SK-N-SH (cell line): Measurements from ENCODE around the gene PODNL1. TPM values are rescaled to one million over a fixed set of nuclear protein-coding genes. Genes with fewer than 3 reads are reported as not detected.

ENCODE experiments used
- CTCF ChIA-PET: fragments of 300-600, 350-600 bp; formaldehyde crosslinking; extraction: SDS; loops from one replicate; lab custom pipeline; 2021; lab: Yijun Ruan, JAX
- POLR2A ChIA-PET: fragments of 350-600 bp; sonication (Branson Sonifier 250); formaldehyde crosslinking; extraction: SDS; loops from one replicate; lab custom pipeline; 2020; ENCODE audit warnings: antibody characterized with exemption, inconsistent platforms; lab: Yijun Ruan, JAX
- DNase-seq: peaks from one replicate; pipeline ENCODE4 v3.0.0; 2012
- H2AFZ ChIP-seq: fragments of 200-600 bp; sonication (generic); 2 replicates; pipeline ENCODE4 v1.8.1; 2016; ENCODE audit warnings: antibody characterized with exemption, mild to moderate bottlenecking, low read depth
- H3F3A ChIP-seq: fragments of 200-600 bp; sonication (generic); replicated peaks from 2 replicates; pipeline ENCODE3; 2016; ENCODE audit warnings: antibody characterized with exemption, mild to moderate bottlenecking; ENCODE audit not compliant: insufficient read depth
- H3K27ac ChIP-seq, 2 experiments: fragments of 200-500 bp in 1 of 2; fragments of 200-600 bp in 1 of 2; sonication (Bioruptor generic) in 1 of 2; sonication (generic), shearing (Covaris generic) in 1 of 2; 2 replicates each; pipeline versions ENCODE4 v1.5.1 to v1.6.1; 2014 to 2016; ENCODE audit warnings: low read depth in 2 of 2, inconsistent platforms in 1 of 2, low read length in 1 of 2, mild to moderate bottlenecking in 1 of 2, mixed read lengths in 1 of 2
- H3K27me3 ChIP-seq: fragments of 200-600 bp; sonication (generic), shearing (Covaris generic); 2 replicates; pipeline ENCODE4 v1.6.1; 2016; ENCODE audit warnings: mixed run types; ENCODE audit not compliant: insufficient read depth
- H3K36me3 ChIP-seq, 2 experiments: fragments of 200-500 bp in 1 of 2; fragments of 200-600 bp in 1 of 2; sonication (Bioruptor generic) in 1 of 2; sonication (generic) in 1 of 2; replicated peaks in 1 of 2; 2 replicates each; pipeline versions ENCODE3 to v1.5.1; 2014 to 2016; ENCODE audit warnings: low read length in 1 of 2, mild to moderate bottlenecking in 1 of 2; ENCODE audit not compliant: insufficient read depth in 2 of 2, control insufficient read depth in 1 of 2
- H3K4me1 ChIP-seq, 2 experiments: fragments of 200-500 bp in 1 of 2; fragments of 200-600 bp in 1 of 2; sonication (Bioruptor generic) in 1 of 2; sonication (generic), shearing (Covaris generic) in 1 of 2; 2 replicates each; pipeline versions ENCODE4 v1.5.1 to v1.6.1; 2014 to 2016; ENCODE audit warnings: low read depth in 1 of 2, low read length in 1 of 2, mixed run types in 1 of 2; ENCODE audit not compliant: insufficient read depth in 2 of 2, control insufficient read depth in 1 of 2
- H3K4me2 ChIP-seq: fragments of 200-600 bp; sonication (generic), shearing (Covaris generic); 2 replicates; pipeline ENCODE4 v1.6.1; 2017; ENCODE audit warnings: mixed run types
- H3K4me3 ChIP-seq, 2 experiments: fragments of 200-500 bp in 1 of 2; fragments of 200-600 bp in 1 of 2; sonication (Bioruptor generic) in 1 of 2; sonication (generic), shearing (Covaris generic) in 1 of 2; 2 replicates each; pipeline versions ENCODE4 v1.5.1 to v1.8.1; 2014 to 2016; ENCODE audit warnings: low read depth in 2 of 2, inconsistent platforms in 1 of 2, low read length in 1 of 2, mild to moderate bottlenecking in 1 of 2, mixed read lengths in 1 of 2, moderate library complexity in 1 of 2
- H3K79me2 ChIP-seq: fragments of 200-600 bp; sonication (generic); 2 replicates; pipeline ENCODE4 v1.8.1; 2017; ENCODE audit warnings: mild to moderate bottlenecking; ENCODE audit not compliant: insufficient read depth
- H3K9ac ChIP-seq: fragments of 200-600 bp; sonication (generic); 2 replicates; pipeline ENCODE4 v1.6.1; 2017; ENCODE audit warnings: mixed run types
- H3K9me2 ChIP-seq: fragments of 200-600 bp; sonication (generic); 2 replicates; pipeline ENCODE4 v1.6.1; 2017; ENCODE audit warnings: mixed run types
- H3K9me3 ChIP-seq: fragments of 200-600 bp; sonication (generic); 2 replicates; pipeline ENCODE4 v1.6.1; 2017; ENCODE audit warnings: mixed run types, mild to moderate bottlenecking, moderate library complexity
- H4K20me1 ChIP-seq: fragments of 200-600 bp; sonication (generic); 2 replicates; pipeline ENCODE4 v1.6.1; 2017; ENCODE audit warnings: mild to moderate bottlenecking, mixed run types; ENCODE audit not compliant: insufficient read depth
- CTCF ChIP-seq: fragments of 200-600 bp; sonication (generic); IDR thresholded peaks from 2 replicates; pipeline ENCODE4 v1.6.1; 2017; ENCODE audit warnings: antibody characterized with exemption, mild to moderate bottlenecking, moderate library complexity
- EP300 ChIP-seq, 2 experiments: IDR thresholded peaks; 2 replicates each; pipeline versions ENCODE4 v1.4.0 to v1.6.1; 2012; ENCODE audit warnings: borderline replicate concordance in 1 of 2, low read depth in 1 of 2, low read length in 1 of 2
- MEF2A ChIP-seq: IDR thresholded peaks from 2 replicates; pipeline ENCODE4 v1.4.0; 2012; ENCODE audit warnings: low read depth, borderline replicate concordance
- MXI1 ChIP-seq: IDR thresholded peaks from 2 replicates; pipeline ENCODE4 v1.6.1; 2012; ENCODE audit warnings: mild to moderate bottlenecking, low read depth, low read length, improper control_type of control experiment
- POLR2AphosphoS5 ChIP-seq: IDR thresholded peaks from 2 replicates; pipeline ENCODE4 v1.6.1; 2012; ENCODE audit warnings: low read depth, low read length
- RAD21 ChIP-seq: IDR thresholded peaks from 2 replicates; pipeline ENCODE4 v1.6.1; 2012; ENCODE audit warnings: mild to moderate bottlenecking, low read length
- TCF12 ChIP-seq: IDR thresholded peaks from 2 replicates; pipeline ENCODE4 v1.4.0; 2012
- USF1 ChIP-seq: IDR thresholded peaks from 2 replicates; pipeline ENCODE4 v1.4.0; 2012; ENCODE audit warnings: low read depth, borderline replicate concordance
- USF2 ChIP-seq: fragments of 150-350 bp; IDR thresholded peaks from 2 replicates; pipeline ENCODE4 v1.6.1; 2017; ENCODE audit warnings: antibody characterized with exemption, low read length, low read depth, borderline replicate concordance
- ZBTB33 ChIP-seq: IDR thresholded peaks from 2 replicates; pipeline ENCODE4 v1.4.0; 2012; ENCODE audit warnings: low read depth, borderline replicate concordance
- WGBS: methylation state at CpG from one replicate; pipeline ENCODE4 v1.1.6; 2017; ENCODE audit warnings: low lambda C conversion rate; 5-methylcytosine and 5-hydroxymethylcytosine counted together
- polyA plus RNA-seq, 3 experiments: library from polyadenylated mRNA; depleted of rRNA; stranded (reverse); fragments of >200 nt; gene quantifications; 2 replicates each; pipeline ENCODE4 v1.2.3, GENCODE V29; 2012

The PODNL1 gene
- polyA plus RNA-seq, 1 of the 3 experiments (the other 2 are of a cell fraction), result 7.5 TPM

- TF ChIP-seq USF1, result no peak
- no peak for TF ChIP-seq ZBTB33
- TF ChIP-seq TCF12, result no peak
- H3F3A ChIP-seq, result peaks cover 3% of the 10 kb centered on the region
- no peak overlapping the region for H3K27ac ChIP-seq
- H3K9ac ChIP-seq, result no peak overlapping the region
- H3K4me1 ChIP-seq, result peaks cover 0 to 20% of the 10 kb centered on the region in 2 experiments; a peak in 1 of 4 replicates
- no peaks in the 10 kb centered on the region for H3K9me2 ChIP-seq
- H4K20me1 ChIP-seq, result peaks cover 8% of the 10 kb centered on the region; the same call in 1 of the 2 replicates
- DNase-seq, result no peak
- 86% methylated on average over 6 of the region's 8 CpGs for WGBS
- no peak overlapping the region for H2AFZ ChIP-seq
- POLR2A ChIA-PET, result no interaction called here
- no peak overlapping the region for H3K4me3 ChIP-seq
- H3K27me3 ChIP-seq, result no peaks in the 10 kb centered on the region
- H3K79me2 ChIP-seq, result peaks cover 35% of the 10 kb centered on the region
- CTCF ChIA-PET, result interaction anchor here (1.2 to 5.1 kb wide), 3 partner anchors 25 to 115 kb away, joined by 3 to 19 read pairs (median 3); partner anchors contain the start of genes IL27RA and MISP3
- H3K9me3 ChIP-seq, result no peaks in the 10 kb centered on the region
- no peak overlapping the region for H3K4me2 ChIP-seq
- H3K36me3 ChIP-seq, result peaks cover 9 to 51% of the 10 kb centered on the region in 2 experiments
Measured at GRCh38 chr19:13957051-13957450, 18.8 kb upstream of the PODNL1 start.

GRCh38 chr19:13956365-13956744 lies 18.1 kb upstream of the PODNL1 start:
- Histone ChIP-seq H3K27ac (no peak overlapping the region), H4K20me1 (peaks cover 8% of the 10 kb centered on the region; the same call in 1 of the 2 replicates), H3K4me3 (no peak overlapping the region), H3K9ac (no peak overlapping the region), H3K27me3 (no peaks in the 10 kb centered on the region), H3K4me1 (peaks cover 0 to 20% of the 10 kb centered on the region in 2 experiments; a peak in 1 of 4 replicates), H2AFZ (no peak overlapping the region), H3F3A (peaks cover 3% of the 10 kb centered on the region), H3K9me2 (no peaks in the 10 kb centered on the region), H3K9me3 (no peaks in the 10 kb centered on the region), H3K79me2 (peaks cover 35% of the 10 kb centered on the region), H3K4me2 (no peak overlapping the region), H3K36me3 (peaks cover 9 to 50% of the 10 kb centered on the region in 2 experiments)
- TF ChIP-seq MXI1 (no peak), RAD21 (no peak)
- 93% methylated on average over 9 of the region's 16 CpGs for WGBS
- DNase-seq, result no peak
- POLR2A ChIA-PET, result no interaction called here
- CTCF ChIA-PET, result interaction anchor here (1.2 to 5.1 kb wide), 3 partner anchors 24 to 116 kb away, joined by 3 to 19 read pairs (median 3); partner anchors contain the start of genes IL27RA and MISP3

GRCh38 chr19:13955662-13956364 lies 17.6 kb upstream of the PODNL1 start:
- peaks cover 3% of the 10 kb centered on the region for H3F3A ChIP-seq
- no peak overlapping the region for H3K9ac ChIP-seq
- no peaks in the 10 kb centered on the region for H3K27me3 ChIP-seq
- H3K27ac ChIP-seq, result no peak overlapping the region
- no peak overlapping the region for H3K4me2 ChIP-seq
- DNase-seq, result no peak
- WGBS, result 98% methylated on average over 16 of the region's 42 CpGs
- no peaks in the 10 kb centered on the region for H3K9me3 ChIP-seq
- peaks cover 9 to 47% of the 10 kb centered on the region in 2 experiments for H3K36me3 ChIP-seq
- H3K79me2 ChIP-seq, result peaks cover 35% of the 10 kb centered on the region
- peaks cover 8% of the 10 kb centered on the region; the same call in 1 of the 2 replicates for H4K20me1 ChIP-seq
- POLR2A ChIA-PET, result no interaction called here
- CTCF ChIA-PET, result interaction anchor here (1.2 to 5.1 kb wide), 4 partner anchors 24 to 116 kb away, joined by 3 to 19 read pairs (median 3); partner anchors contain the start of genes IL27RA and MISP3
- no peaks in the 10 kb centered on the region for H3K9me2 ChIP-seq
- no peak overlapping the region for H3K4me3 ChIP-seq
- no peak overlapping the region for H2AFZ ChIP-seq
- H3K4me1 ChIP-seq, result peaks cover 0 to 20% of the 10 kb centered on the region in 2 experiments; a peak in 1 of 4 replicates
- TF ChIP-seq EP300 (IDR thresholded peaks at IDR 0.05; ENCODE audit: borderline replicate concordance in 1 of 2, low read depth in 1 of 2, low read length in 1 of 2) (no peak), USF2 (no peak), POLR2AphosphoS5 (no peak), CTCF (no peak), MEF2A (no peak), RAD21 (no peak), ZBTB33 (no peak), TCF12 (no peak)
